H1 (cell line): ENCODE results near the gene SPRING1. TPM values are rescaled to one million over a fixed set of nuclear protein-coding genes. Genes with fewer than 3 reads are reported as not detected.

Experiments used
- BCL11A ChIP-seq, 2 experiments: IDR thresholded peaks; one replicate each; pipeline ENCODE4 v1.6.1; 2011; ENCODE audit warnings: low read depth in 2 of 2, low read length in 2 of 2, mild to moderate bottlenecking in 2 of 2
- CBX5 ChIP-seq: fragments of 300-800, 300-1000 bp; sonication (generic); IDR thresholded peaks from 2 replicates; pipeline ENCODE4 v1.7.1; 2016; ENCODE audit warnings: antibody characterized with exemption, low read length, low read depth
- CTBP2 ChIP-seq: IDR thresholded peaks from 2 replicates; pipeline ENCODE4 v1.7.0; 2011; ENCODE audit warnings: borderline replicate concordance, mild to moderate bottlenecking, moderate library complexity, mixed read lengths, low read length; ENCODE audit not compliant: insufficient read depth, insufficient read length
- HDAC2 ChIP-seq, 2 experiments: fragments of 300-600 bp in 1 of 2; sonication (generic) in 1 of 2; IDR thresholded peaks; 2 replicates each; pipeline ENCODE4 v1.6.1; 2011 to 2012; ENCODE audit warnings: low read depth in 2 of 2, low read length in 2 of 2, mild to moderate bottlenecking in 2 of 2, moderate library complexity in 2 of 2, borderline replicate concordance in 1 of 2, inconsistent platforms in 1 of 2
- MAFK ChIP-seq: IDR thresholded peaks from 2 replicates; pipeline ENCODE4 v1.6.1; 2012; ENCODE audit warnings: low read depth, mild to moderate bottlenecking, improper control_type of control experiment, low read length
- RXRA ChIP-seq: IDR thresholded peaks from 2 replicates; pipeline ENCODE4 v1.6.1; 2011; ENCODE audit warnings: low read depth, mild to moderate bottlenecking, low read length, moderate library complexity; ENCODE audit not compliant: insufficient read depth
- TAF1 ChIP-seq: IDR thresholded peaks from 2 replicates; pipeline ENCODE4 v1.6.1; 2011; ENCODE audit warnings: mild to moderate bottlenecking, low read depth, low read length
- polyA plus RNA-seq, 7 experiments: library from polyadenylated mRNA; depleted of rRNA in 3 of 7; stranded (reverse) in 5 of 7; unstranded in 2 of 7; fragments of >200 nt in 5 of 7; fragments of 200-250 nt in 2 of 7; gene quantifications; 1 replicate in 5 of 7; 2 replicates in 1 of 7; 4 replicates in 1 of 7; pipeline versions ENCODE4 v1.2.1 to v1.2.3, GENCODE V29; 2011 to 2013; ENCODE audit warnings: missing spikeins in 2 of 7, mixed read lengths in 2 of 7
- total RNA-seq: library from RNA; stranded (reverse); fragmentation: NEBNext Ultra II Directional; extraction: Animal tissue kit (Norgen Biotek cat#: 25700); gene quantifications from 2 replicates; pipeline ENCODE4 v1.2.1, GENCODE V29; 2021

Gene SPRING1
- total and polyA plus RNA-seq, 2 of the 8 experiments (the other 6 are each of a cell fraction or from before 2014, with no cell fraction given), result 14.3 to 46.5 TPM

- TF ChIP-seq CTBP2 (no peak), HDAC2 (IDR thresholded peaks at IDR 0.05; ENCODE audit: borderline replicate concordance in 1 of 2, low read depth in 2 of 2, low read length in 2 of 2) (no peak), BCL11A (IDR thresholded peaks at IDR 0.05; ENCODE audit: low read depth in 2 of 2, low read length in 2 of 2) (no peak), MAFK (no peak), TAF1 (no peak), CBX5 (no peak), RXRA (no peak)
These were observed 40.6 kb downstream of the SPRING1 start (continued) for GRCh38 chr12:116697305-116697704.
